PFSK-1 (cell line): Measurements from ENCODE around the gene MAPK8IP3.
A peak's percentile ranks its signal among the peaks of the same experiment; 100 is the strongest.

Experiments used
- FOXP2 ChIP-seq: optimal IDR thresholded peaks from 2 replicates; pipeline ENCODE3; 2011; ENCODE audit warnings: borderline replicate concordance, control low read depth, inconsistent platforms; ENCODE audit not compliant: insufficient read depth; ENCODE audit errors: extremely low read length, extremely low read depth
- POLR2AphosphoS5 ChIP-seq: IDR thresholded peaks from 2 replicates; pipeline ENCODE4 v1.6.1; 2012; ENCODE audit warnings: low read depth, mild to moderate bottlenecking, control low read depth, low read length, moderate library complexity
- REST ChIP-seq, 2 experiments: IDR thresholded peaks; 2 replicates each; pipeline versions ENCODE4 v1.6.1 to v1.8.0; 2011 to 2012; ENCODE audit warnings: low read depth in 2 of 2, low read length in 2 of 2, control low read depth in 1 of 2, inconsistent platforms in 1 of 2, mild to moderate bottlenecking in 1 of 2, moderate library complexity in 1 of 2; ENCODE audit not compliant: insufficient read depth in 1 of 2
- SIN3A ChIP-seq: IDR thresholded peaks from 2 replicates; pipeline ENCODE4 v1.6.1; 2012; ENCODE audit warnings: mild to moderate bottlenecking, low read length, moderate library complexity, borderline replicate concordance; ENCODE audit not compliant: insufficient read depth
- TAF1 ChIP-seq: IDR thresholded peaks from 2 replicates; pipeline ENCODE4 v1.6.1; 2012; ENCODE audit warnings: low read length, control low read depth, borderline replicate concordance; ENCODE audit not compliant: insufficient read depth

GRCh38 chr16:1705688-1706385, at the start of gene MAPK8IP3:
- TF ChIP-seq FOXP2 (peak; percentile 80), POLR2AphosphoS5 (peak; percentile 91; the same call in 1 of the 2 replicates), REST (IDR thresholded peaks at IDR 0.05; ENCODE audit: insufficient read depth in 1 of 2, low read depth in 2 of 2, low read length in 2 of 2) (0 out of 4 replicates have a peak, but pooled peaks of 1 of the 2 experiments have one; percentile 16), TAF1 (peak; percentile 86), SIN3A (0 out of 2 replicates have a peak, but pooled peaks have one; percentile 45)
